Mesendoderm (in vitro differentiated cells): ENCODE data around the gene SIK1.
"Not testable (repeated sequence)": the region's sequence is repeated elsewhere in the genome, so short reads cannot be mapped to it uniquely, and the experiment has no call there.

Experiments used
- DNase-seq: peaks from one replicate; pipeline ENCODE4 v3.0.0; 2013
- H2AK5ac ChIP-seq: 2 replicates; pipeline ENCODE4 v1.6.1; 2013; ENCODE audit warnings: low read length, inconsistent platforms
- H2BK120ac ChIP-seq: 2 replicates; pipeline ENCODE4 v1.6.1; 2013; ENCODE audit warnings: low read depth, mild to moderate bottlenecking, low read length, moderate library complexity, mixed read lengths
- H2BK15ac ChIP-seq: replicated peaks from 2 replicates; pipeline ENCODE4 v1.6.1; 2013; ENCODE audit warnings: low read depth, mild to moderate bottlenecking, moderate library complexity
- H2BK5ac ChIP-seq: 2 replicates; pipeline ENCODE4 v1.6.1; 2013; ENCODE audit warnings: low read length, inconsistent platforms
- H3K18ac ChIP-seq: 2 replicates; pipeline ENCODE4 v1.6.1; 2013; ENCODE audit warnings: mild to moderate bottlenecking, low read length, mixed read lengths
- H3K23ac ChIP-seq: one replicate; pipeline ENCODE4 v1.6.1; 2013; ENCODE audit warnings: low read length
- H3K27ac ChIP-seq: 2 replicates; pipeline ENCODE4 v1.5.1; 2013; ENCODE audit warnings: low read depth, mild to moderate bottlenecking, inconsistent platforms, low read length, moderate library complexity
- H3K27me3 ChIP-seq: 2 replicates; pipeline ENCODE4 v1.6.1; 2013; ENCODE audit warnings: low read length, control low read depth, mild to moderate bottlenecking, inconsistent platforms; ENCODE audit not compliant: insufficient read depth, poor library complexity
- H3K36me3 ChIP-seq: 2 replicates; pipeline ENCODE4 v1.6.1; 2013; ENCODE audit warnings: low read length, inconsistent platforms; ENCODE audit not compliant: control insufficient read depth, insufficient read depth
- H3K4ac ChIP-seq: one replicate; pipeline ENCODE4 v1.6.1; 2013; ENCODE audit warnings: low read depth, mild to moderate bottlenecking, low read length, moderate library complexity
- H3K4me1 ChIP-seq: 2 replicates; pipeline ENCODE4 v1.6.1; 2013; ENCODE audit warnings: low read depth, low read length, inconsistent platforms; ENCODE audit not compliant: control insufficient read depth
- H3K4me2 ChIP-seq: 2 replicates; pipeline ENCODE4 v1.6.1; 2013; ENCODE audit warnings: low read length
- H3K4me3 ChIP-seq: 2 replicates; pipeline ENCODE4 v1.5.1; 2013; ENCODE audit warnings: mild to moderate bottlenecking, low read length
- H3K56ac ChIP-seq: one replicate; pipeline ENCODE4 v1.6.1; 2013; ENCODE audit warnings: low read length
- H3K79me1 ChIP-seq: 2 replicates; pipeline ENCODE4 v1.6.1; 2013; ENCODE audit warnings: low read length, inconsistent platforms
- H3K79me2 ChIP-seq: 2 replicates; pipeline ENCODE4 v1.6.1; 2013; ENCODE audit warnings: mild to moderate bottlenecking, low read length; ENCODE audit not compliant: control insufficient read depth, insufficient read depth
- H3K9ac ChIP-seq: 2 replicates; pipeline ENCODE4 v1.6.1; 2013; ENCODE audit warnings: low read length, inconsistent platforms
- H4K5ac ChIP-seq: one replicate; pipeline ENCODE4 v1.6.1; 2013; ENCODE audit warnings: low read length
- H4K8ac ChIP-seq: one replicate; pipeline ENCODE4 v1.6.1; 2013; ENCODE audit warnings: low read depth, mild to moderate bottlenecking, control low read depth, low read length, moderate library complexity
- WGBS: extraction: QIAGEN DNeasy Blood & Tissue Kit; methylation state at CpG from one replicate; pipeline ENCODE4 v1.1.7; 2013; ENCODE audit warnings: low lambda C conversion rate, missing lambda C conversion rate; ENCODE audit not compliant: insufficient coverage; ENCODE audit errors: extremely low coverage; 5-methylcytosine and 5-hydroxymethylcytosine counted together

Gene SIK1

DNA sequence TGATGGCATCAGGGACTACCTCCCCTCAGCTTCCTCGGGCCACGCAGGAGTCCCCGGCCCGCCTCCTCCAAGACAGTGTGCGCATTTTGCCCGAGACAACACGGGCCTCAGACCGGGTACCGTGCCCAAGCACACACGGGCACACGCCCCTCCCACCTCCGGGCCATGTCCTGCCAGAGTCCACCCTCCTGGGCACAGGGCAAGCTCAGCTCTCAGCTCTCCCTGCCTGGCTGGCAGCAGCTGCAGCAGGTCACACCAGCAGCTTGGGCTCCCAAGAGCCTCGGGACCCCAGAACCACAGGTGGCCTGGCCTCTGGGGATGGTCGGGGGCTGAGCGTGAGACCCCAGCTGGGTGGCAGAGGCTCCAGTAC, 29.5 kb downstream of the SIK1 start:
- not testable (repeated sequence) for H3K56ac ChIP-seq, H2BK5ac ChIP-seq, H3K9ac ChIP-seq, DNase-seq, H3K4ac ChIP-seq, H3K23ac ChIP-seq, H3K27ac ChIP-seq, H3K27me3 ChIP-seq, H3K36me3 ChIP-seq, H2AK5ac ChIP-seq, H3K4me3 ChIP-seq, H3K4me1 ChIP-seq, H4K5ac ChIP-seq, H3K18ac ChIP-seq, H3K4me2 ChIP-seq, H2BK15ac ChIP-seq, H4K8ac ChIP-seq, H3K79me1 ChIP-seq, H3K79me2 ChIP-seq, H2BK120ac ChIP-seq
- WGBS = no CpG with 5 or more reads among the region's 15 CpGs

DNA sequence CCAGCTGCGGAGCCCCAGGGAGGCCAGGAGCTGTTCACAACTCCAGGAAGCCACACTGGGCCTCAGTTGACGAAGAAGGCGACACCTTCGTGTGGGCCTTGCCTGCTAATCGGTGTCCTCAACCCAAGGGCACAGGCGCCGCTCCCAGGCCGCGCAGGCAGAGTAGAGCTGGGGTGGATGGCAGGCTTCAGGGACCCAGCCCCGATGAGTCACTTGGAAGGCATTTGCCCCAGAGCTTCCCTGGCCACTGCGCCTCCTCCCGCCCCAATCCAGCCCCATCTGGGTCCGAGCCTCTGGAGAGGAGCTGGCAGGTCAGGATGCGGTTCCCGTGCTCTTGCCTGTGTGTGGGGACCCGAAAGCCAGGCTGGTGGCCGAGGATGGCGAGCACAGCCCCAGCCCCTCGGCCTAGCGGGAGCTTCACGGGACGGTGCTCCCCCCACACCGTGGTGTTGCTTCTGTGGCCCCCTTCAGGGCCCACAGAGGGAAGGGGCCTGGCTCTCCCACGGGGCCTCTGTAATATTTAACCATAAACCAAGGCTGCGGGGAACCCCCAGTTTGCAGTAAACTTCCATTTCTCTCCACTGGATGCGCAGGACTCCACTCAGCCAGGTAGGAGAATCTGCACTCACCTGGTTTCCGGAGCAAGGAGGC, 30.0 kb downstream of the SIK1 start:
- H4K8ac ChIP-seq, H3K56ac ChIP-seq, H2BK15ac ChIP-seq: not testable (repeated sequence)

GRCh38 chr21:43383351-43383750, 43.6 kb downstream of the SIK1 start:
- H2AK5ac ChIP-seq, DNase-seq, H3K18ac ChIP-seq, H2BK15ac ChIP-seq, H3K4ac ChIP-seq, H3K79me1 ChIP-seq, H4K8ac ChIP-seq, H3K36me3 ChIP-seq, H2BK120ac ChIP-seq, H3K79me2 ChIP-seq, H3K4me3 ChIP-seq, H3K9ac ChIP-seq, H3K4me1 ChIP-seq, H3K23ac ChIP-seq, H2BK5ac ChIP-seq, H3K56ac ChIP-seq, H3K27ac ChIP-seq, H3K4me2 ChIP-seq, H4K5ac ChIP-seq, H3K27me3 ChIP-seq: not testable (repeated sequence)
- WGBS = no CpG with 5 or more reads among the region's 19 CpGs

More for the DNA sequence above, 30.0 kb downstream of the SIK1 start:
- H4K5ac ChIP-seq, H3K4me1 ChIP-seq, H3K4me3 ChIP-seq, H2AK5ac ChIP-seq, DNase-seq, H3K4ac ChIP-seq, H2BK120ac ChIP-seq, H3K18ac ChIP-seq, H3K79me2 ChIP-seq, H3K9ac ChIP-seq, H3K23ac ChIP-seq, H3K27ac ChIP-seq, H2BK5ac ChIP-seq, H3K4me2 ChIP-seq, H3K27me3 ChIP-seq, H3K36me3 ChIP-seq, H3K79me1 ChIP-seq: not testable (repeated sequence)
- WGBS = no CpG with 5 or more reads among the region's 27 CpGs

DNA sequence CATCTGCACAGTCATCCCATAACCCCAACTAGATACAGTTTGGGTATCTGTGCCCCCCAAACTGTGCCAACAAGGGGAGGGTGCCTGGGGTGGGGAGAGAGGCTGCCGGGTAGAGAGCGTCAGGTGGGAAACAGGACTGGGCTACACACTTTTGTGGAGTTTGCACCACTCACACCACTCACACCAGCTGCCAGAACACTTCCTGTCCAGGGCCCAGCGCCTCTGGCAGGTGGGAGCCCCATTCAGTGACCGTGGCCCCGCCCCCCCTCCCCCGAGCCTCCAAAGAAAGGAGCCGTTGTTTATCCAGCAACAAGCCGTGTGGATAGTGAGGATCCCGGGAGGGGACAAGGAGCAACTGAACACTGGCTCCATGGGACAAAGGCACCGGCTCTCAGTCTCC, 44.0 kb downstream of the SIK1 start:
- whole genome bisulfite sequencing = no CpG with 5 or more reads among the region's 10 CpGs
- H3K4me3 ChIP-seq, H3K18ac ChIP-seq: not testable (repeated sequence)

DNA sequence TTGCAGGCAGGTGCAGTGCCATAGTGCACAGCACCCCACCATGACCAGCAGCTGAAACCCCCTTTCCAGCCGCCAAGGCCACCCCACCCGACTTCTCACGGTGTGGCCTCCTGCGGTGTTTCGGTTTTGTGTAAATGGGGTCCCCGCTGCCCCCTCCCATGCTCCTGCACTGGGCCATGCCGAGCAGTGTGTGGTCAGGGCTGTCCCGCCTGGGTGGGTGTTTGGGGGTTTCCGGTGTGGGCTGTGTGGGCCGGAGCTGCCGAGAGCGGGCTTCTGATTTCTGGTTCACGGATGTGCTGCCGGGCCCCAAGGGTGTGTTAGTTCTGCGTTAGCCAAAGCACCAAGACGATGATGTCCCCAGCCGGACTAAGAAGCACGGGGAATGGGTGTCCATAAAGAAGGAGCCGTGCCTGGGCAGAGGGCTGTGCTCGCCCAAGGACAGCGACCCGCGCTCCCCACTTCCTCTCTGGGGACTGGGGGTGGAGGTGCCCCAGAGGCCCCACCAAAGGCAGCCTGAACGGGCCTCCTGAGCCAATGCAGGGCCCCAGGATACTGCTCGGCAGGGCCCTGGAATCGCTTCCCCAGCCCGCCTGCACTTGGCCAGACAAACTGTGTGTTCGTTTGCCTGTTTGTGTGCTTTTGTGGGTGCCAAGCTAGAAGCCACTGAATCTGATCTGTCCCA, 45.9 kb downstream of the SIK1 start:
- DNase-seq, H3K56ac ChIP-seq, H3K4me2 ChIP-seq, H3K36me3 ChIP-seq, H3K79me2 ChIP-seq, H2BK15ac ChIP-seq, H3K4ac ChIP-seq, H3K27me3 ChIP-seq, H3K18ac ChIP-seq, H3K4me3 ChIP-seq, H2BK5ac ChIP-seq, H4K5ac ChIP-seq, H3K27ac ChIP-seq, H2AK5ac ChIP-seq, H3K9ac ChIP-seq, H3K23ac ChIP-seq, H3K79me1 ChIP-seq, H2BK120ac ChIP-seq, H3K4me1 ChIP-seq, H4K8ac ChIP-seq: not testable (repeated sequence)
- no CpG with 5 or more reads among the region's 28 CpGs for WGBS

More for the DNA sequence above, 44.0 kb downstream of the SIK1 start:
- H3K23ac ChIP-seq, H3K4me1 ChIP-seq, H3K79me2 ChIP-seq, H3K56ac ChIP-seq, H2BK5ac ChIP-seq, H3K4ac ChIP-seq, H2AK5ac ChIP-seq, H3K9ac ChIP-seq, H2BK120ac ChIP-seq, H4K5ac ChIP-seq, DNase-seq, H3K36me3 ChIP-seq, H3K27ac ChIP-seq, H3K4me2 ChIP-seq, H2BK15ac ChIP-seq, H4K8ac ChIP-seq, H3K27me3 ChIP-seq, H3K79me1 ChIP-seq: not testable (repeated sequence)

GRCh38 chr21:43380337-43380736, 46.6 kb downstream of the SIK1 start:
- WGBS = no CpG with 5 or more reads among the region's 11 CpGs
- not testable (repeated sequence) for DNase-seq, H2BK5ac ChIP-seq

More at GRCh38 chr21:43380337-43380736, 46.6 kb downstream of the SIK1 start:
- not testable (repeated sequence) for H3K4me1 ChIP-seq, H3K27ac ChIP-seq, H3K36me3 ChIP-seq, H3K18ac ChIP-seq, H4K5ac ChIP-seq, H3K79me2 ChIP-seq, H3K27me3 ChIP-seq, H3K4me3 ChIP-seq, H3K4me2 ChIP-seq, H2BK15ac ChIP-seq, H3K9ac ChIP-seq, H2BK120ac ChIP-seq, H2AK5ac ChIP-seq, H3K56ac ChIP-seq, H3K79me1 ChIP-seq, H3K4ac ChIP-seq, H3K23ac ChIP-seq, H4K8ac ChIP-seq
